ENCODE measurements around the gene RANBP3L. TPM values are rescaled to one million over a fixed set of nuclear protein-coding genes. Genes with fewer than 3 reads are reported as not detected.

The RANBP3L gene
- total RNA-seq, 1 donor from 2014 or later: not detected

DNA sequence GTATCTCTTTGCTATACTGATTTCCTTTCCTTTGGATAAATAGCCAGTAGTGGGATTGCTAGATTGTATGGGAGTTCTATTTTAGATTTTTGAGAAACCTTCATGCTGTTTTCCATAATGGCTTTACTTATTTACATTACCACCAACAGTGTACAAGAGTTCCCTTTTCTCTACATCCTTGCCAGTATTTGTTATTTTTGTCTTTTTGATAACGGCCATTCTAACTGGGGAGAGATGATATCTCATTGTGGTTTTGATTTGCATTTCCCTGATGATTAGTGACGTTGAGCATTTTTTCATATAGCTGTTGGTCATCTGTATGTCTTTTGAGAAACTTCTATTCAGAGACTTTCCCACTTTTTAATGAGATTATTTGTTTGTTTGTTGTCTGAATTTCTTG is 85.8 kb downstream of the RANBP3L start:
- TF ChIP-seq, protein P1, sequence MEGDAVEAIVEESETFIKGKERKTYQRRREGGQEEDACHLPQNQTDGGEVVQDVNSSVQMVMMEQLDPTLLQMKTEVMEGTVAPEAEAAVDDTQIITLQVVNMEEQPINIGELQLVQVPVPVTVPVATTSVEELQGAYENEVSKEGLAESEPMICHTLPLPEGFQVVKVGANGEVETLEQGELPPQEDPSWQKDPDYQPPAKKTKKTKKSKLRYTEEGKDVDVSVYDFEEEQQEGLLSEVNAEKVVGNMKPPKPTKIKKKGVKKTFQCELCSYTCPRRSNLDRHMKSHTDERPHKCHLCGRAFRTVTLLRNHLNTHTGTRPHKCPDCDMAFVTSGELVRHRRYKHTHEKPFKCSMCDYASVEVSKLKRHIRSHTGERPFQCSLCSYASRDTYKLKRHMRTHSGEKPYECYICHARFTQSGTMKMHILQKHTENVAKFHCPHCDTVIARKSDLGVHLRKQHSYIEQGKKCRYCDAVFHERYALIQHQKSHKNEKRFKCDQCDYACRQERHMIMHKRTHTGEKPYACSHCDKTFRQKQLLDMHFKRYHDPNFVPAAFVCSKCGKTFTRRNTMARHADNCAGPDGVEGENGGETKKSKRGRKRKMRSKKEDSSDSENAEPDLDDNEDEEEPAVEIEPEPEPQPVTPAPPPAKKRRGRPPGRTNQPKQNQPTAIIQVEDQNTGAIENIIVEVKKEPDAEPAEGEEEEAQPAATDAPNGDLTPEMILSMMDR (IDR thresholded peaks at IDR 0.05; ENCODE audit: insufficient read depth, low read length, severe bottlenecking): no peak
- Histone ChIP-seq H3K4me3 (ENCODE audit: low read depth, low read length) (no peak overlapping the region), H3K36me3 (ENCODE audit: control insufficient read depth, insufficient read depth, low read length) (peaks cover 5% of the 10 kb centered on the region), H3K27me3 (ENCODE audit: control insufficient read depth, insufficient read depth, low read length) (no peaks in the 10 kb centered on the region)
- DNase-seq (ENCODE audit: low read depth): no peak
- no peak for FAIRE-seq

DNA sequence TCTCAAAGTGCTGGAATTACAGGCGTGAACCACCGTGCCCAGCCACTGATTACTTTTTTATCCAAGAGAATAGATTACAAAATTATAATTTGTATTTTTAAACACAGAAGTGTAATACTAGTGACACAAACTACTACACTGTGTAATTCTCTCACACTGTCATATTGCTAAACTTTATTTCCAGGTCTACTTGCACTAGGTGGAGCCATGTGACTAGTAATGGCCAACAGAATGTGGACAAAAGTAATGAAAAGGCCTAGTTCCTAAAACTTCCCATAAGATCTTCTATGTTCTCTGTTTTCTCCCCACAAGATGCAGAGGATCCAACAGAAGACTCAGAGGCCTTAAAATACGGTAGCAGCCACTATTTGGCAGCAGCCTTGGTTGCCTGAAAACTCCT is 87.3 kb downstream of the RANBP3L start:
- Histone ChIP-seq H3K4me3 (ENCODE audit: low read depth, low read length) (no peak overlapping the region), H3K36me3 (ENCODE audit: control insufficient read depth, insufficient read depth, low read length) (peaks cover 2% of the 10 kb centered on the region), H3K27me3 (ENCODE audit: control insufficient read depth, insufficient read depth, low read length) (no peaks in the 10 kb centered on the region)
- no peak for FAIRE-seq
- DNase-seq (ENCODE audit: low read depth): no peak
- TF ChIP-seq, protein P1 (IDR thresholded peaks at IDR 0.05; ENCODE audit: insufficient read depth, low read length, severe bottlenecking): no peak

DNA sequence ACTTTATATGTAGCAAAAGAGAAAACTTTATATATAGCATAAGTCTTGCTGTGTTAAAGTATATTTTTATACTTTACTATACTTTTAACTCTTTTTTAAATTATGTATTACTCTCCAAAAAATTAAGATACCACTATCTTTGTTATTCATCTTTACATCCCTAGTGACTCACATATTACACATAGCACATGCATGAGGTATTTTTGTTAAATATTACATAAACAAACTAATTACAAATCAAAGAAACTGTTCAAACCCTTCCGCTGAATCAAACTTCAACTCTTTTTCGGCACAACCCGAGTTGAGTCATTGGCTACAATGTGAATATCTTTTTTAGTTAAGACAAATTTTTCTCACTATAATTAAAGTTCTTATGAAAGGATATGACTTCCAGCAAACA is 92.0 kb downstream of the RANBP3L start:
- H3K36me3 ChIP-seq (ENCODE audit: control insufficient read depth, insufficient read depth, low read length): peaks cover 2% of the 10 kb centered on the region
- no peak for FAIRE-seq

DNA sequence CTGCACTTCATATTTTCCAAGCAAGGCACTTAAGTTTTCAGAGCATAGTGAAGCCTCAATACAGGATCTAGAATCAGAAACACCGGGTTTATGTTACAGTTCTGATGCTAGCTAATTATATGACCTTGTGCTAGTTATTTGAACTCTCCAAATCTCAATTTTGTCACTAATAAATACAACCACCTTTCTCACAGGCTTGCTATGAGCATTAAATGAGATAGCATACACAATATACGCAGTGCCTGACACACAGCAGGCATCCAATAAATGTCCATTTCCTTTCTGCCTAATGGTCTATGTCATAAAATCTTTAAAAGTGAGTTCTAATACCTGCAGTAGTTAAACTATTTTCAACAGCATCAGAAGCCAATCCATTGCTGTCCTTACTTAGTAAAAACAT is 92.9 kb downstream of the RANBP3L start:
- FAIRE-seq: no peak
- DNase-seq (ENCODE audit: low read depth): no peak
- no peak overlapping the region for H3K4me3 ChIP-seq (ENCODE audit: low read depth, low read length)
- peaks cover 2% of the 10 kb centered on the region for H3K36me3 ChIP-seq (ENCODE audit: control insufficient read depth, insufficient read depth, low read length)
- no peaks in the 10 kb centered on the region for H3K27me3 ChIP-seq (ENCODE audit: control insufficient read depth, insufficient read depth, low read length)
- TF ChIP-seq, protein P1 (IDR thresholded peaks at IDR 0.05; ENCODE audit: insufficient read depth, low read length, severe bottlenecking): no peak

More for the DNA sequence above, 92.0 kb downstream of the RANBP3L start:
- peak; percentile 51 for DNase-seq (ENCODE audit: low read depth)
- TF ChIP-seq, protein P1 (IDR thresholded peaks at IDR 0.05; ENCODE audit: insufficient read depth, low read length, severe bottlenecking): no peak
- H3K27me3 ChIP-seq (ENCODE audit: control insufficient read depth, insufficient read depth, low read length): no peaks in the 10 kb centered on the region
- no peak overlapping the region for H3K4me3 ChIP-seq (ENCODE audit: low read depth, low read length)

DNA sequence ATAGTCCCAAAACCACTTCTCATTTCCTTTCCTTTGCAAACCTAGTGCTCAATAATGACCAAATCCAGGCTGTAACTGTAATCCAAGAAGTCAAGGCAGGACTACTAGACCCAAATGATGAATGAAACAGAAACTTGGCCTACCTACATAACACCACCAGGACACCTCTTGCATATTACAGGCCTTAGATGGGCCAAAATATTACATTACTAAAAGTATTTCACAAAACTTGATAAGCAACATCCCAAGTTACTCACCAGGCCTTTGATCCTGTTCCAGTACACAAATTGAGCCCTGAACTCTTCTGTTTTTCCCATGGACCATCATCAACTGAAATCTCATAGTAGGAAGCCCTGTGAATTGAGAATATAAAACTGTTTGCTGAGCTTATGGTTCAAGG is 94.8 kb downstream of the RANBP3L start:
- no peak overlapping the region for H3K4me3 ChIP-seq (ENCODE audit: low read depth, low read length)
- no peaks in the 10 kb centered on the region for H3K36me3 ChIP-seq (ENCODE audit: control insufficient read depth, insufficient read depth, low read length)
- H3K27me3 ChIP-seq (ENCODE audit: control insufficient read depth, insufficient read depth, low read length): no peaks in the 10 kb centered on the region
- no peak for DNase-seq (ENCODE audit: low read depth)
- TF ChIP-seq, protein P1 (IDR thresholded peaks at IDR 0.05; ENCODE audit: insufficient read depth, low read length, severe bottlenecking): no peak
- FAIRE-seq: no peak

DNA sequence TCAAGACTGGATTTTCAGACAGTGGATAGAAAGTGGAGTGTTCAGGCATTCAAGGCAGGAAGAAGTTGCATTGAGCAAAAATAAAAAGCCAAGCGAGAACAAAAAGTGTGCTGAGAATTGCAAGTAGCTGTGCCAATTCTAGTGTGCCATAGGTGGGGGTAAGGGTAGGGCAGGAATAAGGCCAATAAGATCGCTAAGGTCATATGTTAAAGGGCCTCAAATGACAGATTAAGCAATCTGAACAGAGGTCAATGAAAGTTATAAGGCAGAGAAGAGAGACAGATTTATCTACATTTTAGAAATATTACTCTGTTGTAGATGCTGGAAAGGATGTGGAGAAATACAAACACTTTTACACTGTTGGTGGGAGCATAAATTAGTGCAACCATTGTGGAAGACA is 96.4 kb downstream of the RANBP3L start:
- DNase-seq (ENCODE audit: low read depth) (no peak), FAIRE-seq (no peak)
- Histone ChIP-seq H3K36me3 (ENCODE audit: control insufficient read depth, insufficient read depth, low read length) (no peaks in the 10 kb centered on the region), H3K4me3 (ENCODE audit: low read depth, low read length) (no peak overlapping the region), H3K27me3 (ENCODE audit: control insufficient read depth, insufficient read depth, low read length) (no peaks in the 10 kb centered on the region)
- TF ChIP-seq, protein P1 (IDR thresholded peaks at IDR 0.05; ENCODE audit: insufficient read depth, low read length, severe bottlenecking): no peak

All from bronchial epithelial cell (primary cell).